Tibial nerve (tissue), 3 donors: ENCODE measurements around the gene HECTD4.

Source experiments
- CTCF ChIP-seq, 5 experiments: fragments of 200-600 bp in 3 of 5; fragments of 450-650 bp in 2 of 5; sonication (generic) in 3 of 5; IDR thresholded peaks; one replicate each; pipeline ENCODE4 v1.5.1; 2016 to 2019; ENCODE audit warnings: antibody characterized with exemption in 5 of 5, mild to moderate bottlenecking in 3 of 5, moderate library complexity in 2 of 5
- POLR2A ChIP-seq, 2 donors: fragments of 450-650 bp; IDR thresholded peaks; one replicate each; pipeline ENCODE4 v1.6.1; 2017; ENCODE audit warnings: antibody characterized with exemption in 2 of 2, mild to moderate bottlenecking in 2 of 2, moderate library complexity in 2 of 2

- no peak for TF ChIP-seq CTCF (IDR thresholded peaks at IDR 0.05)
- TF ChIP-seq POLR2A (IDR thresholded peaks at IDR 0.05), result no peak
Observed at GRCh38 chr12:112217647-112218046, 164.6 kb downstream of the HECTD4 start.
